HG03280 (cell line): ENCODE data around the gene MYH9.

Source experiments
- ATAC-seq: cut with Tn5 transposase; IDR thresholded peaks from one replicate; pipeline ENCODE4 v1.9.1; 2021; ENCODE audit warnings: mild to moderate bottlenecking, moderate library complexity; ENCODE audit not compliant: unreplicated experiment

The MYH9 gene

GRCh38 chr22:36369004-36369921, 18.5 kb downstream of the MYH9 start:
- ATAC-seq, result no peak

- ATAC-seq, result no peak
Observed at GRCh38 chr22:36368359-36368983, 19.3 kb downstream of the MYH9 start.

- no peak for ATAC-seq
Observed at GRCh38 chr22:36367479-36367878, 20.3 kb downstream of the MYH9 start.

- ATAC-seq, result no peak
Observed at GRCh38 chr22:36367066-36367465, 20.7 kb downstream of the MYH9 start.

- no peak for ATAC-seq
Observed at GRCh38 chr22:36366291-36366708, 21.5 kb downstream of the MYH9 start.

- ATAC-seq, result peak; percentile 69
Observed at GRCh38 chr22:36365020-36365411, 22.8 kb downstream of the MYH9 start.

- ATAC-seq, result no peak
Observed at GRCh38 chr22:36364255-36365019, 23.3 kb downstream of the MYH9 start.

- ATAC-seq, result no peak
Observed at GRCh38 chr22:36363349-36363981, 24.3 kb downstream of the MYH9 start.

- no peak for ATAC-seq
Observed at GRCh38 chr22:36362932-36363331, 24.8 kb downstream of the MYH9 start.

- ATAC-seq, result no peak
Observed at GRCh38 chr22:36362075-36362474, 25.7 kb downstream of the MYH9 start.

- ATAC-seq, result no peak
Observed at GRCh38 chr22:36360871-36361383, 26.8 kb downstream of the MYH9 start.

- no peak for ATAC-seq
Observed at GRCh38 chr22:36360011-36360410, 27.8 kb downstream of the MYH9 start.

- ATAC-seq, result no peak
Observed at GRCh38 chr22:36359470-36359996, 28.2 kb downstream of the MYH9 start.

- ATAC-seq, result no peak
Observed at GRCh38 chr22:36358533-36359469, 29.0 kb downstream of the MYH9 start.

- ATAC-seq, result no peak
Observed at GRCh38 chr22:36356708-36357624, 30.8 kb downstream of the MYH9 start.

GRCh38 chr22:36355894-36356293, 31.9 kb downstream of the MYH9 start:
- no peak for ATAC-seq

- ATAC-seq, result no peak
Observed at GRCh38 chr22:36355362-36355761, 32.4 kb downstream of the MYH9 start.

- ATAC-seq, result no peak
Observed at GRCh38 chr22:36352803-36353507, 34.8 kb downstream of the MYH9 start.
